Neural cell (in vitro differentiated cells): Measurements from ENCODE around the gene RTN4RL1. TPM values are rescaled to one million over a fixed set of nuclear protein-coding genes. Genes with fewer than 3 reads are reported as not detected.

Experiments
- H2AFZ ChIP-seq: fragments of 200-600, 300-800 bp; sonication (generic), shearing (Covaris generic); 2 replicates; pipeline ENCODE4 v1.6.0; 2014; ENCODE audit warnings: low read depth, mild to moderate bottlenecking, antibody characterized with exemption, low read length, moderate library complexity
- H3F3A ChIP-seq: fragments of 200-600 bp; shearing (Covaris generic); 2 replicates; pipeline ENCODE4 v1.6.1; 2016; ENCODE audit warnings: mild to moderate bottlenecking, moderate library complexity, mixed read lengths, antibody characterized with exemption, low read length; ENCODE audit not compliant: insufficient read depth, poor library complexity, severe bottlenecking
- H3K27ac ChIP-seq: fragments of 200-600, 300-800 bp; sonication (generic), shearing (Covaris generic); 2 replicates; pipeline ENCODE4 v1.5.1; 2014; ENCODE audit warnings: mild to moderate bottlenecking, low read length, moderate library complexity
- H3K27me3 ChIP-seq: fragments of 300-800, 200-600 bp; sonication (generic), shearing (Covaris generic); 2 replicates; pipeline ENCODE4 v1.6.0; 2014; ENCODE audit warnings: mild to moderate bottlenecking, low read depth, low read length, moderate library complexity; ENCODE audit not compliant: insufficient read depth
- H3K36me3 ChIP-seq: fragments of 300-800, 200-600 bp; sonication (generic), shearing (Covaris generic); 2 replicates; pipeline ENCODE4 v1.5.1; 2014; ENCODE audit warnings: mild to moderate bottlenecking, antibody characterized with exemption, low read length, moderate library complexity; ENCODE audit not compliant: insufficient read depth
- H3K4me2 ChIP-seq: fragments of 300-800, 200-600 bp; sonication (generic), shearing (Covaris generic); 2 replicates; pipeline ENCODE4 v1.6.0; 2014; ENCODE audit warnings: mild to moderate bottlenecking, low read length
- H3K4me3 ChIP-seq: fragments of 300-800, 200-600 bp; sonication (generic), shearing (Covaris generic); 2 replicates; pipeline ENCODE4 v1.5.1; 2014; ENCODE audit warnings: mild to moderate bottlenecking, low read length, moderate library complexity
- H3K79me2 ChIP-seq: fragments of 200-600 bp; shearing (Covaris generic); replicated peaks from 2 replicates; pipeline ENCODE4 v1.6.0; 2014; ENCODE audit warnings: mild to moderate bottlenecking, low read length, moderate library complexity; ENCODE audit not compliant: insufficient read depth
- H3K9ac ChIP-seq: fragments of 300-800, 200-600 bp; sonication (generic), shearing (Covaris generic); 2 replicates; pipeline ENCODE4 v1.6.1; 2016; ENCODE audit warnings: mild to moderate bottlenecking, low read length, mixed read lengths
- H3K9me2 ChIP-seq: fragments of 200-600 bp; shearing (Covaris generic); 2 replicates; pipeline ENCODE4 v1.6.1; 2016; ENCODE audit warnings: mild to moderate bottlenecking, low read length, mixed read lengths; ENCODE audit not compliant: insufficient read depth
- H3K9me3 ChIP-seq: fragments of 200-600, 300-800 bp; sonication (generic), shearing (Covaris generic); 2 replicates; pipeline ENCODE4 v1.6.1; 2016; ENCODE audit warnings: mild to moderate bottlenecking, mixed run types, low read length, moderate library complexity, mixed read lengths
- H4K20me1 ChIP-seq: fragments of 200-600 bp; shearing (Covaris generic); 2 replicates; pipeline ENCODE4 v1.6.1; 2016; ENCODE audit warnings: mild to moderate bottlenecking, mixed run types; ENCODE audit not compliant: insufficient read depth
- CTCF ChIP-seq: fragments of 450-650 bp; IDR thresholded peaks from 2 replicates; pipeline ENCODE4 v1.5.1; 2014; ENCODE audit warnings: antibody characterized with exemption, mild to moderate bottlenecking, moderate library complexity; ENCODE audit not compliant: poor library complexity, severe bottlenecking
- EP300 ChIP-seq: fragments of 450-650 bp; conservative IDR thresholded peaks from 2 replicates; pipeline ENCODE4 v1.6.1; 2014; ENCODE audit warnings: antibody characterized with exemption, mild to moderate bottlenecking, moderate library complexity; ENCODE audit not compliant: poor library complexity, severe bottlenecking
- EZH2 ChIP-seq: fragments of 200-600, 300-800 bp; shearing (Covaris generic), sonication (generic); IDR thresholded peaks from 2 replicates; pipeline ENCODE4 v1.6.1; 2014; ENCODE audit warnings: antibody characterized with exemption, low read length, borderline replicate concordance, mild to moderate bottlenecking; ENCODE audit not compliant: insufficient read depth, poor library complexity, severe bottlenecking
- MXI1 ChIP-seq: fragments of 450-650 bp; conservative IDR thresholded peaks from 2 replicates; pipeline ENCODE4 v1.6.1; 2014; ENCODE audit warnings: antibody characterized with exemption, mild to moderate bottlenecking; ENCODE audit not compliant: poor library complexity, severe bottlenecking
- POLR2AphosphoS5 ChIP-seq: IDR thresholded peaks from 2 replicates; pipeline ENCODE4 v1.6.1; 2012
- RAD21 ChIP-seq: fragments of 450-650 bp; conservative IDR thresholded peaks from 2 replicates; pipeline ENCODE4 v1.6.1; 2014; ENCODE audit warnings: antibody characterized with exemption, mild to moderate bottlenecking, moderate library complexity
- REST ChIP-seq: IDR thresholded peaks from 2 replicates; pipeline ENCODE4 v1.6.1; 2012; ENCODE audit warnings: borderline replicate concordance
- SMC3 ChIP-seq: fragments of 450-650 bp; conservative IDR thresholded peaks from 2 replicates; pipeline ENCODE4 v1.6.1; 2014; ENCODE audit warnings: antibody characterized with exemption, mild to moderate bottlenecking, moderate library complexity; ENCODE audit not compliant: poor library complexity
- TAF1 ChIP-seq: IDR thresholded peaks from 2 replicates; pipeline ENCODE4 v1.6.1; 2012; ENCODE audit warnings: low read depth
- polyA plus RNA-seq: library from polyadenylated mRNA; depleted of rRNA; stranded (reverse); fragments of >200 nt; gene quantifications from 2 replicates; pipeline ENCODE4 v1.2.3, GENCODE V29; 2014

RTN4RL1 gene
- polyA plus RNA-seq, 1 donor from 2014 or later = 8.1 TPM

GRCh38 chr17:1996800-1997288 lies 28.3 kb downstream of the RTN4RL1 start:
- TF ChIP-seq CTCF (no peak), SMC3 (no peak), RAD21 (no peak), MXI1 (no peak), TAF1 (no peak), POLR2AphosphoS5 (no peak), REST (no peak), EZH2 (no peak), EP300 (no peak)
- no peaks in the 10 kb centered on the region for H3K36me3 ChIP-seq
- no peak overlapping the region for H3K4me3 ChIP-seq
- H4K20me1 ChIP-seq = no peaks in the 10 kb centered on the region
- H3K9me3 ChIP-seq = no peaks in the 10 kb centered on the region
- no peaks in the 10 kb centered on the region for H3K79me2 ChIP-seq
- H3F3A ChIP-seq = no peaks in the 10 kb centered on the region
- H3K9me2 ChIP-seq = no peaks in the 10 kb centered on the region
- peak overlapping the region; percentile 23 for H3K9ac ChIP-seq
- no peaks in the 10 kb centered on the region for H3K27me3 ChIP-seq
- no peak overlapping the region for H3K4me2 ChIP-seq
- peak overlapping the region; percentile 20 for H3K27ac ChIP-seq
- H2AFZ ChIP-seq = no peak overlapping the region

GRCh38 chr17:1995907-1996799 lies 29.0 kb downstream of the RTN4RL1 start:
- Histone ChIP-seq H3K9ac (peak overlapping the region; percentile 23), H3K27me3 (no peaks in the 10 kb centered on the region), H2AFZ (no peak overlapping the region), H3K4me2 (no peak overlapping the region), H3K4me3 (no peak overlapping the region), H3F3A (no peaks in the 10 kb centered on the region), H3K36me3 (no peaks in the 10 kb centered on the region), H3K27ac (peak overlapping the region; percentile 20), H4K20me1 (no peaks in the 10 kb centered on the region), H3K79me2 (no peaks in the 10 kb centered on the region), H3K9me2 (no peaks in the 10 kb centered on the region), H3K9me3 (no peaks in the 10 kb centered on the region)
- TF ChIP-seq REST = no peak
- no peak for TF ChIP-seq CTCF
- TF ChIP-seq EZH2 = no peak
- TF ChIP-seq EP300 = no peak
- TF ChIP-seq MXI1 = no peak
- TF ChIP-seq SMC3 = no peak
